Caco-2 (cell line): Measurements from ENCODE around the gene DLX4. TPM values are rescaled to one million over a fixed set of nuclear protein-coding genes. Genes with fewer than 3 reads are reported as not detected.

Experiments
- BruUV-seq: library from RNA; stranded (reverse); fragments of 400-500 nt; replicated peaks from 2 replicates; lab custom pipeline; 2021; lab: Mats Ljungman, UMichigan
- CTCF ChIA-PET: fragments of 300-600 bp; sonication (Branson Sonifier 250); formaldehyde crosslinking; loops from one replicate; lab custom pipeline; 2022; ENCODE audit warnings: antibody characterized with exemption; lab: Charles Lee
- POLR2A ChIA-PET: fragments of 300-600 bp; sonication (Branson Sonifier 250); formaldehyde crosslinking; loops from one replicate; lab custom pipeline; 2022; ENCODE audit warnings: antibody characterized with exemption; lab: Charles Lee
- DNase-seq, 2 experiments: peaks; one replicate each; pipeline versions ENCODE4 v3.0.0 to v3.0.0-alpha.2; 2020 to 2022
- H3K27me3 ChIP-seq: replicated peaks from 2 replicates; pipeline ENCODE4 v1.6.0; 2011; ENCODE audit warnings: low read length; ENCODE audit not compliant: control insufficient read depth, insufficient read depth
- H3K36me3 ChIP-seq: 2 replicates; pipeline ENCODE4 v1.5.1; 2011; ENCODE audit warnings: low read length; ENCODE audit not compliant: control insufficient read depth, insufficient read depth
- H3K4me1 ChIP-seq: fragments of 250-450 bp; sonication (Bioruptor Pico); 2 replicates; pipeline ENCODE4 v1.5.1; 2020; ENCODE audit warnings: mild to moderate bottlenecking
- H3K4me3 ChIP-seq: 2 replicates; pipeline ENCODE4 v1.5.1; 2011; ENCODE audit warnings: low read depth, mild to moderate bottlenecking, control low read depth, low read length
- H3K9me3 ChIP-seq: fragments of 250-450 bp; sonication (Bioruptor Pico); 2 replicates; pipeline ENCODE4 v1.5.1; 2020; ENCODE audit warnings: mild to moderate bottlenecking, moderate library complexity
- H3K27ac Mint-ChIP-seq: one replicate; pipeline ENCODE4 v1.8.0; 2022; ENCODE audit warnings: mixed read lengths; ENCODE audit not compliant: unreplicated experiment
- H3K27me3 Mint-ChIP-seq: one replicate; pipeline ENCODE4 v1.8.0; 2022; ENCODE audit warnings: mixed read lengths; ENCODE audit not compliant: insufficient read depth, unreplicated experiment
- H3K36me3 Mint-ChIP-seq: one replicate; pipeline ENCODE4 v1.8.0; 2022; ENCODE audit warnings: mild to moderate bottlenecking, mixed read lengths; ENCODE audit not compliant: insufficient read depth, unreplicated experiment
- H3K4me1 Mint-ChIP-seq: one replicate; pipeline ENCODE4 v1.8.0; 2022; ENCODE audit warnings: low read depth, mixed read lengths; ENCODE audit not compliant: unreplicated experiment
- H3K4me3 Mint-ChIP-seq: one replicate; pipeline ENCODE4 v1.8.0; 2022; ENCODE audit warnings: mild to moderate bottlenecking, moderate library complexity, mixed read lengths; ENCODE audit not compliant: unreplicated experiment
- H3K9me3 Mint-ChIP-seq: one replicate; pipeline ENCODE4 v1.8.0; 2022; ENCODE audit warnings: mixed read lengths; ENCODE audit not compliant: unreplicated experiment
- intact Hi-C: fragments of 100-400 bp; cut with micrococcal nuclease; formaldehyde crosslinking; loops from one replicate; pipeline ENCODE4 v1.10.0; 2022; ENCODE audit not compliant: unreplicated experiment
- total RNA-seq: library from RNA; stranded (reverse); gene quantifications from 2 replicates; pipeline ENCODE4 v1.2.3, GENCODE V29; 2022
- TF ChIP-seq, protein P1 (sequence below), 2 experiments: fragments of 200-600 bp in 1 of 2; IDR thresholded peaks; 1 replicate in 1 of 2; 2 replicates in 1 of 2; pipeline versions ENCODE4 v1.5.1 to v1.8.0; 2011 to 2022; ENCODE audit warnings: antibody characterized with exemption in 1 of 2, control low read depth in 1 of 2, inconsistent platforms in 1 of 2, low read depth in 1 of 2, low read length in 1 of 2, mild to moderate bottlenecking in 1 of 2, moderate library complexity in 1 of 2; ENCODE audit not compliant: insufficient read depth in 1 of 2, severe bottlenecking in 1 of 2, unreplicated experiment in 1 of 2

DLX4 gene
- total RNA-seq, 1 experiment from 2014 or later: 27.0 TPM

DNA sequence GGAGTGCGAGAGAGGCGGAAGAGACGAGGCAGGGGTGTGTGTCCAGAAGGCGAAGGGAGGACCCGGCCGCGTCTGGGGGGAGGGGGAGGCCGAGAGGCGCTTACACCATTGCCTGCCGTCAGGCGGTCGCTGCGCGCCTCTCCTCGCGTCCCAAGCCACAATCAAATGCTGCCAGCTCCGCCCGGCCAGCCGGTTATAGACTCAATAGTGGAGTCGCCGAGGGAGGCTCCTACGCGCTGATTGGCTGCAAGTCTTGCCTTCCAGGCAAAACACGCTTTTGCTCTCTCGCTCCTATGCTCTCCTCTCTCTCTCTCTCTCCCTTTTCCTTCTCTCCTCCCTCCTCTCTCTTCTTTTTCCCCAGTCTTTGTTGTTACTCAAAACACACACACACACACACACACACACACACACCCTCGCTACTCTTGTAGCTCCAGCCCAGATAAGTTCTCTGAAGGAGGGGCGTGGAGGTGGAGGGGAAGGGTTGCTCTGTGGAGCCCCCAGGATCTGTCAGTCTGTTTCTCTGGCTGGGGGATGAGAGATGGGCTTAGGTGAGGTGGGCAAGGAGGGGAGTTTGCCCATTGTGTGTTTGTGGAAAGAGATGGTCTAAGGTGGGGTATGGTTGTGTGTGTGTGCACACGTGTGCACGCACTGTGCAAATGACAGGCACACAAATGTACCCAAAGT is 26.2 kb downstream of the DLX4 start, which contains the start of gene DLX3:
DLX3 (minus strand) TSS at position 170 of the 684 bp plus-strand sequence. CDS start 226 bp downstream, outside the sequence.
- Mint-ChIP-seq H3K27ac (peak within 1 kb of the TSS; percentile 78), H3K4me3 (peak within 1 kb of the TSS; percentile 94), H3K4me1 (peaks cover 14% of the 10 kb centered on the region), H3K9me3 (no peaks in the 10 kb centered on the region), H3K27me3 (peaks cover 5% of the 10 kb centered on the region), H3K36me3 (peaks cover 7% of the 10 kb centered on the region)
- peak within 1 kb of the TSS; percentile 45 for H3K4me3 ChIP-seq
- no peaks in the 10 kb centered on the region for H3K9me3 ChIP-seq
- H3K36me3 ChIP-seq: no peaks in the 10 kb centered on the region
- intact Hi-C loops: loop anchor here (1.0 to 5.0 kb wide), 2 partner anchors 43 to 428 kb away; no protein-coding TSS in a partner anchor
- CTCF ChIA-PET: interaction anchor here (0.5 to 3.1 kb wide), 10 partner anchors 11 to 318 kb away, joined by 3 to 24 read pairs (median 6); no protein-coding TSS in a partner anchor
- POLR2A ChIA-PET: interaction anchor here (0.6 to 1.0 kb wide), 3 partner anchors 143 to 307 kb away, joined by 3 to 4 read pairs (median 3); no protein-coding TSS in a partner anchor
- no peaks in the 10 kb centered on the region for H3K27me3 ChIP-seq
- DNase-seq: peak; percentile 81 to 83
- TF ChIP-seq, protein P1, sequence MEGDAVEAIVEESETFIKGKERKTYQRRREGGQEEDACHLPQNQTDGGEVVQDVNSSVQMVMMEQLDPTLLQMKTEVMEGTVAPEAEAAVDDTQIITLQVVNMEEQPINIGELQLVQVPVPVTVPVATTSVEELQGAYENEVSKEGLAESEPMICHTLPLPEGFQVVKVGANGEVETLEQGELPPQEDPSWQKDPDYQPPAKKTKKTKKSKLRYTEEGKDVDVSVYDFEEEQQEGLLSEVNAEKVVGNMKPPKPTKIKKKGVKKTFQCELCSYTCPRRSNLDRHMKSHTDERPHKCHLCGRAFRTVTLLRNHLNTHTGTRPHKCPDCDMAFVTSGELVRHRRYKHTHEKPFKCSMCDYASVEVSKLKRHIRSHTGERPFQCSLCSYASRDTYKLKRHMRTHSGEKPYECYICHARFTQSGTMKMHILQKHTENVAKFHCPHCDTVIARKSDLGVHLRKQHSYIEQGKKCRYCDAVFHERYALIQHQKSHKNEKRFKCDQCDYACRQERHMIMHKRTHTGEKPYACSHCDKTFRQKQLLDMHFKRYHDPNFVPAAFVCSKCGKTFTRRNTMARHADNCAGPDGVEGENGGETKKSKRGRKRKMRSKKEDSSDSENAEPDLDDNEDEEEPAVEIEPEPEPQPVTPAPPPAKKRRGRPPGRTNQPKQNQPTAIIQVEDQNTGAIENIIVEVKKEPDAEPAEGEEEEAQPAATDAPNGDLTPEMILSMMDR (IDR thresholded peaks at IDR 0.05; ENCODE audit: insufficient read depth in 1 of 2, low read depth in 1 of 2, low read length in 1 of 2, severe bottlenecking in 1 of 2, unreplicated experiment in 1 of 2): no peak
- no peaks in the 10 kb centered on the region for H3K4me1 ChIP-seq
- BruUV-seq: no TSS peak

DNA sequence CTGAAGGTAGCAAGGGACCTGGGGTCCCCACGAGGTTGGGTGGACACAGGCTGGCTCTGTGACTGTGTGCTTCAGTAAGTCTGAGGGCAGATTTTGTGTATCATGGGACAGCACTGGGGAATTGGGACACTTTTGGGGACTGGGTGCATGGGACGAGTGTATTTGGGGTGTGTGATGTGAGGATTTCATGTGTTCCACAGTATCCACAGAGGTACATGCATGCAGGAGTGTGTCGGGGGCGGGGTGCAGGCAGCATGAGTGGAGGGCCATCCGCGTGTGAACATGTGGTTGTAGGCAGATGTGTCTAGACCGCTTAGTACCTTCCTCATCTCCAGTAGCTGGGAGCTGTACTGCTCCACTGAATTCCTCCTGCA is 27.1 kb downstream of the DLX4 start:
- ChIA-PET POLR2A (no interaction called here), CTCF (interaction anchor here (0.6 to 3.1 kb wide), 9 partner anchors 18 to 135 kb away, joined by 3 to 24 read pairs (median 4); no protein-coding TSS in a partner anchor)
- Mint-ChIP-seq H3K27ac (no peak overlapping the region), H3K27me3 (peaks cover 11% of the 10 kb centered on the region), H3K9me3 (no peaks in the 10 kb centered on the region), H3K4me1 (peaks cover 14% of the 10 kb centered on the region), H3K36me3 (peaks cover 7% of the 10 kb centered on the region), H3K4me3 (peak overlapping the region; percentile 60)
- no peak for DNase-seq
- BruUV-seq: no TSS peak
- H3K36me3 ChIP-seq: no peaks in the 10 kb centered on the region
- no peaks in the 10 kb centered on the region for H3K9me3 ChIP-seq
- TF ChIP-seq, protein P1 (IDR thresholded peaks at IDR 0.05; ENCODE audit: insufficient read depth in 1 of 2, low read depth in 1 of 2, low read length in 1 of 2, severe bottlenecking in 1 of 2, unreplicated experiment in 1 of 2): no peak
- intact Hi-C loops: loop anchor here (1.0 to 5.0 kb wide), 2 partner anchors 116 to 429 kb away; no protein-coding TSS in a partner anchor
- H3K4me1 ChIP-seq: no peaks in the 10 kb centered on the region
- H3K27me3 ChIP-seq: no peaks in the 10 kb centered on the region
- H3K4me3 ChIP-seq: no peak overlapping the region

DNA sequence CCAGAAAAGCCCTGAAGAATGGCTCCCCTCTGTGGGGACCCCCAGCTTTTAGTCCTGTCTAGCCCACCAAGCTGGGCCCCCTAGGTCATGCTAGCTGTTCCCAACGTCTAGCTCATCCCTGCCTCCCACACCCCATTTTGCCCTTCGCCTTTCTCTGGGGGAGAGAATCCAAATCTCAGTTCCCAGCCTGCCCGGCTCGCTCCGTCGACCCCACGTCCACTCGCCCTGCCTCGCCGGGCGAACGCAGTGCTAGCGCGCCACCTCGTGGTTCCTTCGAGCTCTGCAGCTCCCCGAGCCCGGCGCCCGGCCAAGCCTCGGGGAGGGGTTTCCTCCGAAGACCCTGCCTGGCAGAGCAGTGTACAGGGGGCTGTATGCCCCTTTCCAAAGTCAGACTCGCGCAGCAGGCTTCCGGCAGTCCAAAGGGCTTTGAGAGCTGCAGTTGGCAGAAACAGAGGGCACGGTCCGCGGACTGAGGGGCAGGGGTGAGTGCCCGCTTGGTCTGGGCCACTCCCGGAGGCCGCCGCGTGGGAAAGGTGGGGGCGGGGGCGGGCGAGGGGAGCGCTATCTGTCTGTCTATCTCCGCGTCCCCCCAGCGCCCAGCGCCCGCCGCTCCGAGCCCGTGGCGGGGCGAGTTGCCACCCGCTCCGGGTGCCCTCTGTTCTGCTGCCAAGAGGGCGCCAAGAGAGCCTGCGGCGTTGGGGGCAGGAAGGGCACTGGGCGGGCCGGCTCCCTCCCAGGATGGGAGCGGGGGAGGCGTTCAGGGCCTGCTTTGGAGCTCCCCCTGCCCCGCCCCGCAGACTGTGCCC is 27.7 kb downstream of the DLX4 start:
- H3K9me3 ChIP-seq: no peaks in the 10 kb centered on the region
- H3K36me3 Mint-ChIP-seq: peaks cover 7% of the 10 kb centered on the region
- H3K4me3 ChIP-seq: peak overlapping the region; percentile 38
- no peaks in the 10 kb centered on the region for H3K27me3 ChIP-seq
- no peaks in the 10 kb centered on the region for H3K4me1 ChIP-seq
- DNase-seq: peak in 1 of 2 experiments; percentile 71
- TF ChIP-seq, protein P1 (IDR thresholded peaks at IDR 0.05; ENCODE audit: insufficient read depth in 1 of 2, low read depth in 1 of 2, low read length in 1 of 2, severe bottlenecking in 1 of 2, unreplicated experiment in 1 of 2): peak; percentile 72 to 79
- no peak overlapping the region for H3K27ac Mint-ChIP-seq
- peaks cover 14% of the 10 kb centered on the region for H3K27me3 Mint-ChIP-seq
- BruUV-seq: no TSS peak
- ChIA-PET CTCF (interaction anchor here (0.6 to 3.1 kb wide), 11 partner anchors 19 to 144 kb away, joined by 3 to 24 read pairs (median 5); no protein-coding TSS in a partner anchor), POLR2A (no interaction called here)
- peaks cover 14% of the 10 kb centered on the region for H3K4me1 Mint-ChIP-seq
- H3K9me3 Mint-ChIP-seq: no peaks in the 10 kb centered on the region
- intact Hi-C loops: loop anchor here (1.0 to 5.0 kb wide), 2 partner anchors 116 to 429 kb away; no protein-coding TSS in a partner anchor
- peak overlapping the region; percentile 60 for H3K4me3 Mint-ChIP-seq
- H3K36me3 ChIP-seq: no peaks in the 10 kb centered on the region
